Umbilical cord (tissue), 2 donors: Measurements from ENCODE around the gene ESRRA. TPM values are rescaled to one million over a fixed set of nuclear protein-coding genes. Genes with fewer than 3 reads are reported as not detected.
A peak's percentile ranks its signal among the peaks of the same experiment; 100 is the strongest.

Source experiments
- DNase-seq: peaks from one replicate; pipeline ENCODE4 v3.0.0-alpha.2; 2015; ENCODE audit warnings: low spot score
- total RNA-seq: library from RNA; depleted of rRNA; stranded (reverse); fragments of >200 nt; gene quantifications from one replicate; pipeline ENCODE4 v1.2.3, GENCODE V29; 2014; ENCODE audit warnings: low replicate concordance; ENCODE audit not compliant: insufficient read depth

The ESRRA gene
- 12.0 TPM for total RNA-seq

- peak; percentile 99 for DNase-seq
These were observed at the start of gene ESRRA for GRCh38 chr11:64305075-64305690. Gene ESRRA, plus strand, starts transcription at chr11:64305524. Its CDS starts 1,656 bp downstream, at chr11:64307180.

- no peak for DNase-seq
These were observed 49.0 kb upstream of the ESRRA start for GRCh38 chr11:64256300-64256699.

- no peak for DNase-seq
These were observed 47.0 kb upstream of the ESRRA start for GRCh38 chr11:64258356-64258755.

- no peak for DNase-seq
These were observed 46.3 kb upstream of the ESRRA start for GRCh38 chr11:64258946-64259532.

- DNase-seq, result no peak
These were observed 45.7 kb upstream of the ESRRA start for GRCh38 chr11:64259533-64260067.

GRCh38 chr11:64260147-64260708, 45.1 kb upstream of the ESRRA start:
- DNase-seq, result no peak

- DNase-seq, result no peak
These were observed 43.7 kb upstream of the ESRRA start for GRCh38 chr11:64261556-64262080.

- DNase-seq, result no peak
These were observed 42.9 kb upstream of the ESRRA start for GRCh38 chr11:64262271-64263002.

- no peak for DNase-seq
These were observed 42.0 kb upstream of the ESRRA start for GRCh38 chr11:64263021-64263946.

- DNase-seq, result no peak
These were observed 41.4 kb upstream of the ESRRA start for GRCh38 chr11:64263947-64264317.

GRCh38 chr11:64264371-64264852, 40.9 kb upstream of the ESRRA start:
- peak; percentile 81 for DNase-seq

GRCh38 chr11:64265176-64266160, 39.9 kb upstream of the ESRRA start:
- no peak for DNase-seq

- DNase-seq, result no peak
These were observed 39.0 kb upstream of the ESRRA start for GRCh38 chr11:64266339-64266738.

- DNase-seq, result no peak
These were observed 37.9 kb upstream of the ESRRA start for GRCh38 chr11:64267207-64267945.

GRCh38 chr11:64268025-64268892, 37.1 kb upstream of the ESRRA start:
- DNase-seq, result peak; percentile 90

- DNase-seq, result no peak
These were observed 36.3 kb upstream of the ESRRA start for GRCh38 chr11:64268893-64269539.

GRCh38 chr11:64269540-64270220, 35.6 kb upstream of the ESRRA start:
- DNase-seq, result peak; percentile 100
